CD4-positive, alpha-beta T cell treated with Interleukin-1 beta for 1 hour (primary cell): ENCODE measurements around the gene FAM25C.

Experiments
- DNase-seq, 2 donors: peaks; one replicate each; pipeline ENCODE4 v3.0.0-alpha.2; 2020 to 2022

The FAM25C gene

DNA sequence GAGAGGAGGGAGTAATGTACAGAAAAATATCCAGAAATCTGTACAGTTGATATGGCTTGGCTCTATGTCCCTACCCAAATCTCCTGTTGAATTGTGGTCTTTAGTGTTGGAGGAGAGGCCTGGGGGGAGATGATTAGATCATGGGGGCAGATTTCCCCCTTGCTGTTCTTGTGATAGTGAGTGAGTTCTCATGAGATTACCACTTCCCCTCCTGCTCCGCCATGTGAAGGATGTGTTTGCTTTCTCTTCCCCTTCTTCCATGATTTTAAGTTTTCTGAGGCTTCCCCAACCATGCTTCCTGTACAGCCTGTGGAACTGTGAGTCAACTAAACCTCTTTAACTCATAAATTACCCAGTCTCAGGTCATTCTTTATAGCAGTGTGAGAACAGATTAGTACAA, 52.2 kb downstream of the FAM25C start:
- peak in 1 of 2 donors; percentile 6 for DNase-seq
